Testis (tissue), 3 donors: ENCODE results near the gene WNK2. TPM values are rescaled to one million over a fixed set of nuclear protein-coding genes. Genes with fewer than 3 reads are reported as not detected.
A peak's percentile ranks its signal among the peaks of the same experiment; 100 is the strongest.
"Not testable (repeated sequence)": the region's sequence is repeated elsewhere in the genome, so short reads cannot be mapped to it uniquely, and the experiment has no call there.

Experiments used
- DNase-seq: peaks from one replicate; pipeline ENCODE4 v3.0.0-alpha.2; 2019
- H3K27ac ChIP-seq, 2 donors: fragments of 200-600 bp; sonication (generic); one replicate each; pipeline ENCODE4 v1.5.1; 2019
- H3K27me3 ChIP-seq: fragments of 200-600 bp; sonication (generic); one replicate; pipeline ENCODE4 v1.5.1; 2019
- H3K36me3 ChIP-seq: fragments of 200-600 bp; sonication (generic); one replicate; pipeline ENCODE4 v1.5.1; 2017; ENCODE audit warnings: low read depth; ENCODE audit errors: missing control alignments
- H3K4me1 ChIP-seq: fragments of 200-600 bp; sonication (generic); one replicate; pipeline ENCODE4 v1.5.1; 2019
- H3K4me3 ChIP-seq, 2 donors: fragments of 200-600 bp; sonication (generic); one replicate each; pipeline ENCODE4 v1.5.1; 2017 to 2019
- H3K9me3 ChIP-seq: fragments of 200-600 bp; sonication (generic); one replicate; pipeline ENCODE4 v1.5.1; 2017
- POLR2A ChIP-seq: fragments of 450-650 bp; IDR thresholded peaks from one replicate; pipeline ENCODE4 v1.6.1; 2017; ENCODE audit warnings: antibody characterized with exemption, mild to moderate bottlenecking, moderate library complexity
- WGBS, 2 donors: methylation state at CpG; one replicate each; pipeline ENCODE4 v1.1.5; 2018; 5-methylcytosine and 5-hydroxymethylcytosine counted together
- intact Hi-C: fragments of 100-400 bp; cut with DNase I; formaldehyde crosslinking; loops from one replicate; pipeline ENCODE4 v1.15.1; 2023; ENCODE audit warnings: low total_unique reads
- polyA plus RNA-seq: library from polyadenylated mRNA; stranded (reverse); fragments of 350-450 nt; fragmentation: Illumina TruSeq; extraction: RNeasy Lipid Tissue Mini Kit (QIAGEN cat#74804); gene quantifications from one replicate; pipeline ENCODE4 v1.2.3, GENCODE V29; 2014; ENCODE audit warnings: low read depth, low replicate concordance; ENCODE audit not compliant: insufficient read depth
- total RNA-seq, 2 donors: library from RNA; depleted of rRNA; stranded (reverse); fragments of >200 nt; gene quantifications; one replicate each; pipeline ENCODE4 v1.2.3, GENCODE V29; 2016
- TF ChIP-seq, protein P1 (sequence below), 3 experiments: fragments of 450-650 bp in 2 of 3; fragments of 200-600 bp in 1 of 3; sonication (generic) in 1 of 3; IDR thresholded peaks; one replicate each; pipeline ENCODE4 v1.5.1; 2016 to 2019; ENCODE audit warnings: antibody characterized with exemption in 3 of 3, mild to moderate bottlenecking in 2 of 3, moderate library complexity in 1 of 3

Gene WNK2
- total and polyA plus RNA-seq, 3 donors from 2014 or later, result 29.0 to 91.1 (median 50.5) TPM

- DNase-seq, result peak; percentile 43
- Histone ChIP-seq H3K27me3 (no peaks in the 10 kb centered on the region), H3K4me3 (no peak overlapping the region), H3K9me3 (no peaks in the 10 kb centered on the region), H3K27ac (no peak overlapping the region), H3K4me1 (no peaks in the 10 kb centered on the region), H3K36me3 (no peaks in the 10 kb centered on the region)
- TF ChIP-seq, protein P1, sequence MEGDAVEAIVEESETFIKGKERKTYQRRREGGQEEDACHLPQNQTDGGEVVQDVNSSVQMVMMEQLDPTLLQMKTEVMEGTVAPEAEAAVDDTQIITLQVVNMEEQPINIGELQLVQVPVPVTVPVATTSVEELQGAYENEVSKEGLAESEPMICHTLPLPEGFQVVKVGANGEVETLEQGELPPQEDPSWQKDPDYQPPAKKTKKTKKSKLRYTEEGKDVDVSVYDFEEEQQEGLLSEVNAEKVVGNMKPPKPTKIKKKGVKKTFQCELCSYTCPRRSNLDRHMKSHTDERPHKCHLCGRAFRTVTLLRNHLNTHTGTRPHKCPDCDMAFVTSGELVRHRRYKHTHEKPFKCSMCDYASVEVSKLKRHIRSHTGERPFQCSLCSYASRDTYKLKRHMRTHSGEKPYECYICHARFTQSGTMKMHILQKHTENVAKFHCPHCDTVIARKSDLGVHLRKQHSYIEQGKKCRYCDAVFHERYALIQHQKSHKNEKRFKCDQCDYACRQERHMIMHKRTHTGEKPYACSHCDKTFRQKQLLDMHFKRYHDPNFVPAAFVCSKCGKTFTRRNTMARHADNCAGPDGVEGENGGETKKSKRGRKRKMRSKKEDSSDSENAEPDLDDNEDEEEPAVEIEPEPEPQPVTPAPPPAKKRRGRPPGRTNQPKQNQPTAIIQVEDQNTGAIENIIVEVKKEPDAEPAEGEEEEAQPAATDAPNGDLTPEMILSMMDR (IDR thresholded peaks at IDR 0.05), result no peak
- no peak for TF ChIP-seq POLR2A
- intact Hi-C loops, result no loop called here
- WGBS, 2 donors, result 59 to 72% methylated on average over 3 of the region's 3 CpGs
Measured at GRCh38 chr9:93248386-93249040, 64.6 kb downstream of the WNK2 start.

- Histone ChIP-seq H3K27ac (no peak overlapping the region), H3K36me3 (no peaks in the 10 kb centered on the region), H3K4me1 (no peaks in the 10 kb centered on the region), H3K4me3 (no peak overlapping the region), H3K27me3 (no peaks in the 10 kb centered on the region), H3K9me3 (no peaks in the 10 kb centered on the region)
- 82 to 95% methylated on average over 4 of the region's 4 CpGs for WGBS, 2 donors
- no peak for DNase-seq
- intact Hi-C loops, result no loop called here
- TF ChIP-seq, protein P1 (IDR thresholded peaks at IDR 0.05), result no peak
- TF ChIP-seq POLR2A, result no peak
Measured at GRCh38 chr9:93250185-93250584, 66.2 kb downstream of the WNK2 start.

GRCh38 chr9:93251309-93251708 is 67.4 kb downstream of the WNK2 start:
- H3K4me3 ChIP-seq, H3K9me3 ChIP-seq, H3K27ac ChIP-seq, H3K27me3 ChIP-seq, intact Hi-C loops, DNase-seq, H3K4me1 ChIP-seq, H3K36me3 ChIP-seq: not testable (repeated sequence)
- 90 to 98% methylated on average over 8 of the region's 8 CpGs for WGBS, 2 donors

DNA sequence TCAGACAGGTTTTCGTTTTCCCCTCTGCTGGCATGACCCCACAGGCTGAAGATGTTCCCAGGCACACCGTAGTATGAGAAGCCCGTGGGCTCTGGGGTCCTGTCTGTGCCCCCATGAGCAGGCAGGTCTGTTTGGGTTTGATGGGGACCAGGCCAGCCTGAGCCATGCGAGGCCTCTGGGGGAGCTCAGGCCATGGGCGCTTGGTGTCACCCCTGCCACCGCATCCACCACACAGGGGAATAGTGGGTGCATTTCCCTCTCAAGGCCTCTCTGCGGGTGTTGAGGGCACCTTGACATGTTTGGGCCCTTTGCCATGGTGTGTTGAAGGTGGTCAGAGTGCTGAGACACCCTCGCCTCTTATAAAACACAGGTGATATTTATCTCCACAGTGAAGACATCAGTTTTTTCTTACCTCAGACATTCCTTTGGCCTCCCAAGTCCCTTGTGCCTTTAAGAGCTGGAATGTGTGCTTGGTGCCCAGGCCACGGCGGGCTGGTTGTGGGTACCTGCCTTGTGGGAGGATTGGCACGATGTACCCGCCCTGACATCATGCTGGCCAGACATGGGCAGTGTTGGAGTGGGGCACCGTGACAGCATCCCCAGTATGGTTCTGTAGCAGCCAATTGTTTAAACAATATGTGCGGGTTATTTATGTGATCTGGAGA is 68.3 kb downstream of the WNK2 start:
- H3K27ac ChIP-seq, result no peak overlapping the region
- DNase-seq, result no peak
- intact Hi-C loops, result no loop called here
- no peaks in the 10 kb centered on the region for H3K36me3 ChIP-seq
- H3K4me3 ChIP-seq, result no peak overlapping the region
- H3K27me3 ChIP-seq, result no peaks in the 10 kb centered on the region
- 92% methylated on average over 14 of the region's 14 CpGs for WGBS, 2 donors
- TF ChIP-seq, protein P1 (IDR thresholded peaks at IDR 0.05), result no peak
- no peak for TF ChIP-seq POLR2A
- H3K9me3 ChIP-seq, result no peaks in the 10 kb centered on the region
- H3K4me1 ChIP-seq, result no peaks in the 10 kb centered on the region

- whole genome bisulfite sequencing, 2 donors, result 91% methylated on average over 17 to 20 of the region's 20 CpGs
- Histone ChIP-seq H3K36me3 (no peaks in the 10 kb centered on the region), H3K4me3 (no peak overlapping the region), H3K9me3 (no peaks in the 10 kb centered on the region), H3K4me1 (no peaks in the 10 kb centered on the region), H3K27ac (no peak overlapping the region), H3K27me3 (no peaks in the 10 kb centered on the region)
- no peak for DNase-seq
- intact Hi-C loops, result no loop called here
- TF ChIP-seq, protein P1 (IDR thresholded peaks at IDR 0.05), result no peak
- TF ChIP-seq POLR2A, result no peak
Measured at GRCh38 chr9:93252781-93253530, 69.0 kb downstream of the WNK2 start.
